K562 (cell line): ENCODE measurements around the gene HNRNPK. TPM values are rescaled to one million over a fixed set of nuclear protein-coding genes. Genes with fewer than 3 reads are reported as not detected.
A peak's percentile ranks its signal among the peaks of the same experiment; 100 is the strongest.

Source experiments
- CBX1 ChIP-seq: sonication (generic); IDR thresholded peaks from 2 replicates; pipeline ENCODE4 v1.6.1; 2016; ENCODE audit warnings: antibody characterized with exemption, low read depth, mild to moderate bottlenecking
- CREB3 ChIP-seq: fragments of 450-650 bp; conservative IDR thresholded peaks from 2 replicates; pipeline ENCODE4 v1.6.1; 2016; ENCODE audit warnings: missing genetic modification characterization, low read depth, mild to moderate bottlenecking, missing compliant biosample characterization, moderate library complexity
- E2F1 ChIP-seq: sonication (generic); formaldehyde crosslinking; IDR thresholded peaks from 2 replicates; pipeline ENCODE4 v1.8.1; 2023; ENCODE audit warnings: mild to moderate bottlenecking, missing genetic modification reagents, moderate library complexity
- ELK3 ChIP-seq: fragments of 450-650 bp; formaldehyde crosslinking; IDR thresholded peaks from 2 replicates; pipeline ENCODE4 v1.4.0; 2020; ENCODE audit warnings: mild to moderate bottlenecking
- ETV1 ChIP-seq: fragments of 450-650 bp; conservative IDR thresholded peaks from 2 replicates; pipeline ENCODE4 v1.6.1; 2016; ENCODE audit warnings: missing genetic modification characterization, control low read depth, low read depth, missing compliant biosample characterization
- HOXB6 ChIP-seq: fragments of 250-450 bp; sonication (Bioruptor Pico); IDR thresholded peaks from 2 replicates; pipeline ENCODE4 v1.5.1; 2022; ENCODE audit warnings: mild to moderate bottlenecking, borderline replicate concordance
- HSF4 ChIP-seq: fragments of 250-450 bp; sonication (Bioruptor Pico); IDR thresholded peaks from 2 replicates; pipeline ENCODE4 v2.1.2; 2022; ENCODE audit warnings: mild to moderate bottlenecking, moderate library complexity, borderline replicate concordance
- IRF2 ChIP-seq: sonication (generic); formaldehyde crosslinking; IDR thresholded peaks from 2 replicates; pipeline ENCODE4 v1.8.1; 2022; ENCODE audit warnings: mild to moderate bottlenecking, missing genetic modification reagents
- MEF2D ChIP-seq: conservative IDR thresholded peaks from 2 replicates; pipeline ENCODE4 v1.6.1; 2016; ENCODE audit warnings: low read depth, missing genetic modification characterization, missing compliant biosample characterization
- MEIS2 ChIP-seq: fragments of 450-650 bp; IDR thresholded peaks from 2 replicates; pipeline ENCODE4 v1.6.1; 2014; ENCODE audit warnings: mild to moderate bottlenecking; ENCODE audit not compliant: partially characterized antibody
- RBFOX2 ChIP-seq: fragments of 200-400 bp; formaldehyde crosslinking; IDR thresholded peaks from 2 replicates; pipeline ENCODE4 v1.6.1; 2017; ENCODE audit warnings: low read depth, mild to moderate bottlenecking, low read length, moderate library complexity
- SIX5 ChIP-seq, 2 experiments: IDR thresholded peaks; 2 replicates each; pipeline ENCODE4 v1.6.1; 2011; ENCODE audit warnings: low read length in 2 of 2, borderline replicate concordance in 1 of 2, low read depth in 1 of 2, mild to moderate bottlenecking in 1 of 2, moderate library complexity in 1 of 2; ENCODE audit not compliant: insufficient read depth in 1 of 2
- SLC30A9 ChIP-seq: fragments of 250-450 bp; sonication (Bioruptor Pico); IDR thresholded peaks from 2 replicates; pipeline ENCODE4 v1.8.0; 2022; ENCODE audit warnings: mild to moderate bottlenecking, moderate library complexity
- SRSF3 ChIP-seq: fragments of 200-400 bp; formaldehyde crosslinking; IDR thresholded peaks from 2 replicates; pipeline ENCODE4 v1.6.1; 2016; ENCODE audit warnings: mild to moderate bottlenecking, low read length, moderate library complexity; ENCODE audit not compliant: insufficient read depth
- SUPT5H ChIP-seq: fragments of 450-650 bp; IDR thresholded peaks from 2 replicates; pipeline ENCODE4 v1.6.1; 2016
- TAF9B ChIP-seq: fragments of 450-650 bp; IDR thresholded peaks from 2 replicates; pipeline ENCODE4 v1.6.1; 2018; ENCODE audit warnings: mild to moderate bottlenecking; ENCODE audit not compliant: partially characterized antibody
- ZBTB12 ChIP-seq: fragments of 250-450 bp; sonication (Bioruptor Pico); IDR thresholded peaks from 2 replicates; pipeline ENCODE4 v1.4.0; 2020
- ZNF12 ChIP-seq: sonication (generic); formaldehyde crosslinking; IDR thresholded peaks from 2 replicates; pipeline ENCODE4 v1.4.0; 2020; ENCODE audit warnings: mild to moderate bottlenecking, missing genetic modification reagents
- ZNF79 ChIP-seq: fragments of 250-450 bp; sonication (Bioruptor Pico); IDR thresholded peaks from 2 replicates; pipeline ENCODE4 v1.4.0; 2020; ENCODE audit warnings: low read depth, mild to moderate bottlenecking, moderate library complexity
- polyA plus RNA-seq, 8 experiments: library from polyadenylated mRNA; depleted of rRNA in 4 of 8; stranded (reverse) in 5 of 8; unstranded in 3 of 8; fragments of >200 nt; fragmentation: Nextera tagmentation in 2 of 8; fragmentation: Illumina TruSeq in 1 of 8; extraction: Ambion mirVana in 2 of 8; extraction: Trizol in 1 of 8; gene quantifications; 2 replicates each; pipeline versions ENCODE4 v1.2.1 to v1.2.3, GENCODE V29; 2011 to 2014; ENCODE audit warnings: inconsistent platforms in 1 of 8, missing spikeins in 1 of 8
- total RNA-seq, 7 experiments: library from RNA; depleted of rRNA in 6 of 7; stranded (reverse); fragments of >200 nt in 6 of 7; fragmentation: Illumina TruSeq in 2 of 7; extraction: Trizol in 2 of 7; gene quantifications; 2 replicates each; pipeline versions ENCODE4 v1.2.1 to v1.2.3, GENCODE V29; 2011 to 2021; ENCODE audit warnings: low replicate concordance in 1 of 7

HNRNPK gene
- total and polyA plus RNA-seq, 9 of the 15 experiments (the other 6 are each of a cell fraction or from before 2014, with no cell fraction given): 224 to 883 (median 618) TPM

- TF ChIP-seq E2F1 (CRISPR knock-in tag): no peak
- TF ChIP-seq SUPT5H: peak; percentile 73
- TF ChIP-seq SLC30A9 (CRISPR knock-in tag): no peak
- TF ChIP-seq SIX5 (IDR thresholded peaks at IDR 0.05; ENCODE audit: borderline replicate concordance in 1 of 2, insufficient read depth in 1 of 2, low read depth in 1 of 2, low read length in 2 of 2): no peak
- no peak for TF ChIP-seq ELK3 (CRISPR knock-in tag)
- TF ChIP-seq ZBTB12 (CRISPR knock-in tag): peak; percentile 58; the same call in 1 of the 2 replicates
- TF ChIP-seq HOXB6 (CRISPR knock-in tag): no peak
- no peak for TF ChIP-seq ETV1
- peak; percentile 93 for TF ChIP-seq RBFOX2
- 0 out of 2 replicates have a peak, but pooled peaks have one; percentile 34 for TF ChIP-seq ZNF12
- TF ChIP-seq MEIS2: peak; percentile 50
- TF ChIP-seq TAF9B: peak; percentile 56
- no peak for TF ChIP-seq CREB3 (tag)
- peak; percentile 95; the same call in 1 of the 2 replicates for TF ChIP-seq SRSF3
- TF ChIP-seq ZNF79: no peak
- TF ChIP-seq IRF2 (CRISPR knock-in tag): no peak
- 0 out of 2 replicates have a peak, but pooled peaks have one; percentile 20 for TF ChIP-seq CBX1
- no peak for TF ChIP-seq MEF2D
- TF ChIP-seq HSF4 (CRISPR knock-in tag): no peak
These were observed at the start of gene HNRNPK (continued) for GRCh38 chr9:83979812-83980394.
